Left colon (tissue), 2 donors: ENCODE data around the gene CSTF1. TPM values are rescaled to one million over a fixed set of nuclear protein-coding genes. Genes with fewer than 3 reads are reported as not detected.
"Not testable (repeated sequence)": the region's sequence is repeated elsewhere in the genome, so short reads cannot be mapped to it uniquely, and the experiment has no call there.

ENCODE experiments used
- ATAC-seq: fragments of 200-7000 bp; cut with Tn5 transposase; one replicate; pipeline ENCODE4 v1.9.1; 2020; ENCODE audit warnings: mild to moderate bottlenecking, moderate library complexity
- DNase-seq, 2 donors: peaks; one replicate each; pipeline ENCODE4 v3.0.0-alpha.2; 2020
- intact Hi-C, 2 donors: fragments of 100-400 bp; cut with DNase I in 1 of 2; cut with micrococcal nuclease in 1 of 2; formaldehyde crosslinking; loops; one replicate each; pipeline versions ENCODE4 v1.11.2 to v1.14.0; 2022; cut with DNase I, micrococcal nuclease
- total RNA-seq, 2 donors: library from RNA; stranded (reverse); fragmentation: NEBNext Ultra II Directional; extraction: Animal tissue kit (Norgen Biotek cat#: 25700); gene quantifications; one replicate each; pipeline ENCODE4 v1.2.1, GENCODE V29; 2021
- donor health status: DM: no; HTN: no; CAD: no.
- donor health status: DM: yes; HTN: yes; CAD: no.

CSTF1 gene
- total RNA-seq, 2 donors from 2014 or later, result 22.9 to 23.1 TPM

- intact Hi-C loops, result no loop called here
- ATAC-seq, result no peak
- DNase-seq, result no peak
Observed at GRCh38 chr20:56363491-56363890, 29.0 kb upstream of the CSTF1 start.

- ATAC-seq (no peak), DNase-seq (no peak)
- intact Hi-C loops, result no loop called here
Observed at GRCh38 chr20:56368351-56369134, 23.9 kb upstream of the CSTF1 start.

GRCh38 chr20:56369179-56369578, 23.3 kb upstream of the CSTF1 start:
- no peak for DNase-seq
- intact Hi-C loops, result no loop called here
- ATAC-seq, result no peak

DNA sequence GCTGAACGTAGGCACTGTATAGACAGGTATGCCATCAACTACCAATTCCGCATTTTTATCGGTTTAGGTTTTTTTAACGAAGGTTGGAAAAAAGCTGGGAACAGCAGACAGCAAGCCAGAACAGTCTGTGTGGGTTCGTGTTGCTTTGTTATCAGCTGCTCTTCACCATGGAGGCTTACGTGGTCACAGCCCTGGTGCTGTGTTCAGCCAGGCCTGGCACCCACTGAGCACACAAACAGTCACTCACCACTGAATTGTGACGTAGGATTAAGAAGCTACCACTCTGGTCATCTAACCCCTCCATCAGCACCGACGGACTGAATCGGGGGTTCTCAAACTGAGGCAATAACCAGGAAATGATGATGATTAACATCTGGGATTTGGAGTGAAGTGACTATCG, 20.5 kb upstream of the CSTF1 start:
- ATAC-seq (no peak), DNase-seq (no peak)
- intact Hi-C loops, result no loop called here

DNA sequence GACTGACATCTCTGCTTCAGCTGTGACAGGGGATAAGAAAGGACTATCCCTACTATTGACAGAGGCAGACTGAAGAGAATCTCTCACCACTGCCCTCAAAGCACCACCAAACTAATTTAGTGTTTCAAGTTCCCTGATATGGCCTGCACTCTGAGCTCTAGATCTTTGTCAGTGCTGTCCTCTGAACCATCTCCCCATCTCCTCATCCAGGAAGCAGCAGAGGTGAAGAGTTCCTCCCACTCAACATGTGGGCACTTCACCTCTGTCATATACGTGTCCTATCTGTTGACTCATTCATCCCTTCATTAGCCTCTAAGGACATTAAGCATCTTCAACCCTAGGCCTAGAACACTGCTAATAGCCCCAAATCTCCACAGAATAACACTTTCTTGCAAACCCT, 19.6 kb upstream of the CSTF1 start:
- ATAC-seq (no peak), DNase-seq (no peak)
- intact Hi-C loops, result no loop called here

- DNase-seq, result no peak
- no peak for ATAC-seq
- intact Hi-C loops, result no loop called here
Observed at GRCh38 chr20:56373942-56374341, 18.5 kb upstream of the CSTF1 start.

GRCh38 chr20:56376331-56376730, 16.1 kb upstream of the CSTF1 start:
- intact Hi-C loops, result no loop called here
- no peak for DNase-seq
- no peak for ATAC-seq

DNA sequence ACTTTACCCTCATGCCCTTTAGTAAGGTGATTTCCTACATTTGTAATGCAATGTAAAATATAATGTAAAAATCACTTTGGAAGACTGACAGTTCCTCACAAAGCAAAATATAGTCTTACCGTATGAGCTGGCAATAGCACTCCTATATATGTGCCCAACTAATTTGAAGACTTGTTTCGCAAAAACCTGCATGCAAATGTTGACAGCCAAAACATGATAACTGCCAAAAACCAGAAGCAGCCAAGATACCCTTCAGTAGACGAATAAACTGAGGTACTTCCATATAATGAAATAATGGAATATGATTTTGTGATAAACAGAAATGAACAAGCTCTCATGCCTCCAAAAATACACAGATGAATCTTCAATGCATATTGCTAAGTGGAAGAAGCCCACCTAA, 14.1 kb upstream of the CSTF1 start:
- ATAC-seq (no peak), DNase-seq (no peak)
- intact Hi-C loops, result no loop called here

DNA sequence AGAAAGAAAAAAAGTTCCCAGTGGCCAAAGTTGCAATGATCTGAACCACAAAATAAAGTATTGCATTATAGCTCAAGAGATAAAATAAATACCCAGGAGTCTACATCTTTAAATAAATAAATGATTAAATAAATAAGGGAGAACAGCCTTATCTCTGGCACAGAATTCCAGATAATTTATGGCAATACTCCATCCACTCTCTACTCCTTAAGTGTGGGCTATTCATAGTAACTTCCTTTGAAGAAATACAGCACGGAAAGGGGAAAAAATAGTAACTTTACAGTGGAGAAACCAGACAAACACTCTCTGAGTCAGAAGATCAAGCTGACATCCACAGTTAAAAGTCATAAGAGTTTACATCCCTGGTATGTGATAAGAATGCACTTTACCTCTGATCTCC, 12.1 kb upstream of the CSTF1 start:
- intact Hi-C loops, result no loop called here
- DNase-seq (no peak), ATAC-seq (no peak)

DNA sequence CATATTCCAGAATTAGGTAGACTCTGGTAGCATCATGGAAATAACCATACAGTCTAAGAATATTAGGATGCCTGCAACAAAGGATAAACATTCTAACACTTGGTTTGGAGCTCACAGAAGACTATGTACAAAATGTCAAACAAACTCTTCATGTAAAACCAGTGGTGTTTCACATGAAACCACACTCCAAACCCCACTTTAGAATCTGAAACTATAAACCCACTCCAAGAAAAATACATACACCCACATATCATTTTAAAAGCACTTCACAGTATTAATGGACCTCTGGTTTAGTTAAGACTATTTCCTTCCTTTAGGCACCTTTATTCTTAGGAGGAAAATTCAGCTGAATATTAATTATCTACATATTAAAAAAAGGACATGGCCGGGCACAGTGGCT, 10.9 kb upstream of the CSTF1 start:
- intact Hi-C loops, result no loop called here
- DNase-seq (no peak), ATAC-seq (no peak)

- no peak for ATAC-seq
- intact Hi-C loops, result no loop called here
- no peak for DNase-seq
Observed at GRCh38 chr20:56382696-56383095, 9.7 kb upstream of the CSTF1 start.

DNA sequence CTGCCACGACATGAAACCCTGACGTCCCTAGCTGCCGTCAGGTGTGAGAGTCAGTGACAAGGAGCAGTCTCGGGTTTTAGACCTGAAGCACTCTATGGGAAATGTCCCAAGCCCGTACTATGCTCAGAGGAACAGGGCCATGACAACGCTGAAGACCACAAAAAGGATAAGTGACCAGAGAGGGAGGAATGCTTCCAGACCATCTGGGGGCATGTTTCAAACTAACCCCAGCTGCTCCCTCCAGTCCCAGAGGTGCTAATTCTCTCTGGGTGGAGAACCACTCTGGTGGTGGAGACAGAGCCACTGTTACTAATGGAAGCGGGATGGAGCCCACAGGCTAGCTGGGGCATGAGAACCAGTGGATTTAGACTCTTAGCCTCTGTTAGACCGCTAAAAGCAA, 9.1 kb upstream of the CSTF1 start:
- intact Hi-C loops, result no loop called here
- no peak for DNase-seq
- no peak for ATAC-seq

GRCh38 chr20:56385130-56385529, 7.3 kb upstream of the CSTF1 start:
- no peak for ATAC-seq
- intact Hi-C loops, result no loop called here

GRCh38 chr20:56386219-56386618, 6.2 kb upstream of the CSTF1 start:
- ATAC-seq, result no peak
- DNase-seq, result no peak
- intact Hi-C loops, result no loop called here

More at GRCh38 chr20:56385130-56385529, 7.3 kb upstream of the CSTF1 start:
- no peak for DNase-seq

DNA sequence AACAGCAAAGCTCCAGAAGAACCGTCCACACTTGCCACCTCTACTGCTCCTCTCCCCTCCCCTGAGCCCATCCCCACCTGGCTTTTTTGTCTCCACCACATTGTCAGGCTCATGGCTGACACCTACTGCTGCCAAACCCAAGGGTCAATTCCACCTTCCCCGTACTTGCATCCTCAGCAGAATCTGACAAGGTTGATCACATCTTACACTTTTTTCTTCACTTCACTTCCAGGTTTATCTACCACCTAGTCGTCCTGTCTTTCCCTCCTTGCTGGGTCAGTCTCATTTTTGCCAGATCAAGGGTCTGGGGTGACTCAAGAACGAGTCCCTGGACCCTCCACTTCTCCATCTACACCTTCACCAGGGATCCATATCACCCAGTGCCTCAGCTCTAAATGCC, 3.6 kb upstream of the CSTF1 start:
- no peak for ATAC-seq
- DNase-seq, result no peak
- intact Hi-C loops, result no loop called here

DNA sequence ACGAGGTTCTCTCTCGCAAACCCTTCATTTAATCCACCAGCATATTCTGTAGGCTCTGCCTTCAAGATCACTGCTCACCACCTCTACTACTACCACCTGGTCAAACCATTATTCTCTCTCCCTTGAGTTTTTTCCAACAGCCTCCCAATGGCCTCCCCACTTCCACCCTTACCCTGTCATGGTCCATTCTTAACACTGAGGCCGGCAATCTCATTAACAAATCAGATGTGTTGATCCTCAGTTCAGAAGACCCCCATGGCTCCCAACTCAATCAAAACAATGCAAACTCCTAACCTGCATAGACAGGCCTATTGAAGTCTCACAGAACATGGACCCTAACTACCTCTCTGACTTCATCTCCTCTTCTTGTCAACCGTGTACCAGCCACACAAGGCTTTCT, 2.6 kb upstream of the CSTF1 start:
- no peak for DNase-seq
- no peak for ATAC-seq
- intact Hi-C loops, result no loop called here

DNA sequence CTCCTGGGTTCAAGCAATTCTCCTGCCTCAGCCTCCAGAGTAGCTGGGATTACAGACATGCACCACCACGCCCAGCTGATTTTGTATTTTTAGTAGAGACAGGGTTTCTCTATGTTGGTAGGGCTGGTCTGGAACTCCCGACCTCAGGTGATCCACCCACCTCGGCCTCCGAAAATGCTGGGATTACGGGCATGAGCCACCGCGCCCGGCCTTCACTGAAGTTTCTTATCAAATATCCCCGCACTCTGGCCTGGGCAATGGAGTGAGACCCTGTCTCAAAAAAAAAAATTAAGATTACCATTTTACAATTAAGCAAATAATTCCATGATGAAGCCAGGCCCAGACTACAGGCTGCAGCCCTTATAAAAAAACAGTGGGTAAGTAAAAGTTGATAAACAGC, 2.0 kb upstream of the CSTF1 start:
- ATAC-seq, intact Hi-C loops: not testable (repeated sequence)

GRCh38 chr20:56391037-56391436, 1.4 kb upstream of the CSTF1 start:
- DNase-seq (no peak), ATAC-seq (no peak)
- intact Hi-C loops, result no loop called here

More for the DNA sequence above, 2.0 kb upstream of the CSTF1 start:
- not testable (repeated sequence) for DNase-seq

DNA sequence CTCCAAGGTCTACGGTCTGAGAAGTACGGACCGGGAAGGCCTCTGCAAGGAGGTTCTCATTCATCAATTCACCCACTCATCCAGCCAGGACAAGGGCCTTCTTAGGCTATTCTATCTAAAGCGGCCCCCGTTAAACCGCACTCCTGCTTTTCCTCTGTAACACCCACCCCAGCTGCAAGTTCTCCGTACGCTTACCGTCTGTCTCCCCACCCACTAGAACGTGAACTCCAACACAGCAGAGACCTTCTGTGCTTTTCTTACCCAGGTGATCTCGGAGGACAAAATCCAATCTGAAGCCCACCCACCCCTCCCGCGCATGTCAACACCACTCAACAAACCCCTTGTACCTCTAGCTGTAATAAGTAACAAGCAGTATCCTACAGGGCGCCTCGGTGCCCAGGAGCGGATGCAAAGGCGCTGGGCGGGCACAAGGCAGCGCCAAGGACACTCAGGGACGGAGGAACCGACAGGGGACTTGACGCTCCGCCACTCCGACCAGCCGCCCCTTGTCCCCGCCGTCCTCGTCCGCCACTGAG, 781 bp upstream of the CSTF1 start:
- intact Hi-C loops, result no loop called here
- peak in 1 of 2 donors; percentile 23 for DNase-seq
- ATAC-seq, result peak; percentile 50

GRCh38 chr20:56392881-56393482, 537 bp downstream of the CSTF1 start:
- DNase-seq (no peak), ATAC-seq (no peak)
- intact Hi-C loops, result no loop called here

GRCh38 chr20:56393653-56394052, 1.2 kb downstream of the CSTF1 start:
- ATAC-seq (no peak), DNase-seq (no peak)
- intact Hi-C loops, result no loop called here
